ENCODE data around the gene SIK3.
"Not testable (repeated sequence)": the region's sequence is repeated elsewhere in the genome, so short reads cannot be mapped to it uniquely, and the experiment has no call there.

The SIK3 gene

DNA sequence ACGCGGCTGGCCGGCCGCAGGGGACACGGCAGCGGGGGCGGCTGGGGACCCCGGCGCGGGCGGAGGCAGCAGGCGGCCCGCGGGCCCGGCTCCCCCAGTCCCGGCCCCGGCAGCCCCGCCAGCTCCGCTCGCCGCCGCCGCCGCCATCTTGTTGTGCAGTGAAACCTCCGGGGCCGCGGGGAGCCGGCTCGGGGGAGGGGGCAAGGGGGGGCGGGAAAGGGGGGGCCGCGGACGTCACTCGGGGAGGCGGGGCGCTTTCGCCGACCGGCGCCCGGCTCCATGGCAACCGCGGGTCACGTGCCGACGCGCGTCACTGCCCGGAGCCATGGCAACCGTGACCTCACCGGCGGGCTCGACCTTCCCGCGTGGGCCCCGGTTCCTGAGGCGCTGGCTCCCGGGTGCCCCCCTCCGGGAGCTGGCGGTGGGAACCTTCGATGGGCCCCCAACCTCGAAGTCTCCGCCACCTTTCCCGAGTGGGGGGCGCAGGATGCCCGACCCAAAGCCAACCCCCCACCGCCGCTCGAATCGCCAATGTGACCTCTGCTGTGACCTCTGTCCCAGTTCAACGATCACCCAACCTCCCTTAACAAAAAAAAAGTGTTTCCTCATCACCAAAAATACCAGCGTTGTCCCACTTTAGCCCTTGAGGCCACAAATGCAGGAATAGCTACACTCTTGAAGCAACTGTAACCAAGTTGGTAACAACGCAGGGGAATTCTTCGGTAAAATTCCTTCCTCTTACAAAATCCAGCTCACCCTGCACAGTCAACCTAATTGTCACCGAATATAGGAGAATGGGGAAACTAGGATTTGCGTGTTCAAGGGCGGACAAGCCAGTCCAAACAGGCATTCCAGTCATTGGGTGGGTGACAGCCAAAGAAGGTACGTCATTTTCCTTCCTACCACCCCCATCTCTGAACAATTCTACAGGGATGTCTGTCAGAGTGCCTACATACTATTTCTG is at the start of gene SIK3:
Gene SIK3, minus strand, starts transcription at position 160 of the 964 bp plus-strand sequence. Its CDS starts 13 bp downstream, at position 147.
- peak; percentile 86 for DNase-seq

DNA sequence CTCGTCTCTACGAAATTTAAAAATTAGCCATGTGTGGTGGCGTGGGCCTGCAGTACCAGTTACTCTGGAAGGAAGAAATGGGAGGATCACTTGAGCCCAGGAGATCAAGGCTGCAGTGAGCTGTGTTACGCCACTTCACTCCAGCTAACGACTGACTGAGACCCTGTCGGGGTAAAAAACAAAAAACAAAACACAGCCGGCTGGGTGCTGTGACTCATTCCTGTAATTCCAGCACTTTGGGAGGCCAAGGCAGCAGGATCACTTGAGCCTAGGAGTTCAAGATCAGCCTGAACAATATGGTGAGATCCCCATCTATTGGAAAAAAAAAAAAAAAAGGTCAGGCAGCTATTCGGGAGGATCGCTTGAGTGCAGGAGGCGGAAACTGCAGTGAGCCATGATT is 48.3 kb upstream of the SIK3 start:
- DNase-seq, result no peak

DNA sequence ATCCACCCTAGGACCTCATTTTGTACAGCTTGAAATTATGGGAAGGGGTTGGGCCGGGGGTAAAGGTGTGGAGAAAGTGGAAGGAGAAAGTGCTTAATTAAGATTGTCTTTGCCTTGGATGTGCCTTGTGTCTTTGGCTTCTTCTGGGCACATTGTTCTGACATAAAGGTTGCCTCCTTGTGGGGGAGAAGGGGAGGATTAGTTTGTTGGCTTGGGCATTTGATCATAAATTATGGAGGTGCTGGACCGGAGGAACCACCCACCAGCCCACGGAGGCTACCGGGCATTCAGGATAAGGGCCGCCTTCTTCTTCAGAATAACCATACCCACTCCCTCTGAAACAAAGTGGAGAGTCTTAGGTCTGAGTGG is 47.1 kb upstream of the SIK3 start:
- DNase-seq, result no peak

DNA sequence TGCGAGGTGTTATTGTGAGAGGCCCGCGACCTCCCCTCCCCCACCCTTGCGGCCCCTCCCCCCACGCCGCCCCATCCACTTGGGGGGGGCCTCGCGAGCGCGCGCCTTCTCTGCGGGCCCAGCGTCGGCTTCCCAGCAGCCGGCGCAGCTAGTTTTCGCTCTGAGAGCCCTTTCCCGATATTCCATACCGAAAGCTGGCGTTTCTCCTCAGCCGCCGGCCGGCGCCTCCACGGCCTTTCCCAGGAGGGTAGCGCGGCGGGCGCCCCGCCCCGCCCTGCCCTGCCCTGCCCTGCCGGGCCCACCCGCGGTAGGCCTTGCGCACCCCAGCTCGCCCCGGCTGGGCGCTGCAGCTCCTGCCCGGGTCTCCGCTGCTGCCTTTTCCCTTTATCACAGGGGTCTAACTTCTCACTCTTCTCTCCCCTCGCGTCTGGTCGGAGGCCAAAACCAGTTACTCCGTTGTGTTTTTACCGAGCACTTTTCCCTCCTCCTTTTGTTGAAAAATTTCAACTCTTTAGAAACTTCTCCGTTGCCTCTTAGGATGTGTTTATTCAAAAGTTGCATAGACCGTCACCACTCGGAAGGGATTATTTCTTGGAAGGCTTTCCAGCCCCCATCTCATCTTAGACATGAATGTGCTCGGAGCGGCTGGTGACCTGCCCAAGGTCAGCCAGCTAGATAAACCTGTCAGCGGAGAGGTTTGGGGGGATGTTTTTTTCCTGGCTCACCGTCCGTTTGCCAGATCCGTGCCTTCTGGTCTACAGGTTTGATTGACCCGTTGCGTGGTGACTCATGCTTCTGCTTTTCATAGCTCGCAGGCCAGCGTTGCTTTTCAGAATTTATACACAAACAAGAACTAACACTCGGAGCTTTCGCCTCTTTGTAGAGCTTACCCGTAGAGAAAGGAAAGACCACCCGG is 46.5 kb upstream of the SIK3 start:
- no peak for DNase-seq

DNA sequence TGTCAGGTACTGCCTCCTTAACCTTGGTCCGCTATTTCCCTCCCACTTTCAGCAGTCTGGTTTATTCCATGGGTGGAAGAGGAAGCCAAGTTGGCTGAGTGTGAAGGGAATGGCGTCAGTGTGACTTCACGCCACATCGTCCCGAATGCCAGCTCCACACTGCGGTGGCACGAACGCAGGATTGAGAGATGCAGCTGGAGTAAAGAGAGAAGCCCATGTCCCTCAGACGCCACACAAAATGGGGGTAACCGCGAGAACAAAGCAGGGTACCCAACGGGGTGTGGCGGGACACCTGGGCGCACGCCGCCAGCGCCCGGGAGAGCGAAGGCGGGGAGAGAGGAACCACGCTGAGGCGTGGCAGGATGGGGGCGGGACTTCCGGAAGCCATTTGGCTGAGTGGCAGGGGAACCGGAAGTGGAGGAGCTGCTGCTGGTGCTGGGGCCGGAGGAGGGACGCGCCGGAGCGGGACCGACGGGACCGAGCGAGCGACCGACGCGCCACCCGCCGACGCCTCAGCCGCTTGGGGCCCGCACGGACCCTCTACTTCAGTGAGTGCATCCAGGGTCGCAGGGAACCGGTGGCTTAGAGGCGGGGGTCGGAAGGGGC is 45.7 kb upstream of the SIK3 start, which contains the start of gene PAFAH1B2:
Gene PAFAH1B2, plus strand, starts transcription at position 417 of the 606 bp plus-strand sequence. CDS start 8,161 bp downstream, outside the sequence.
- peak; percentile 81 for DNase-seq

DNA sequence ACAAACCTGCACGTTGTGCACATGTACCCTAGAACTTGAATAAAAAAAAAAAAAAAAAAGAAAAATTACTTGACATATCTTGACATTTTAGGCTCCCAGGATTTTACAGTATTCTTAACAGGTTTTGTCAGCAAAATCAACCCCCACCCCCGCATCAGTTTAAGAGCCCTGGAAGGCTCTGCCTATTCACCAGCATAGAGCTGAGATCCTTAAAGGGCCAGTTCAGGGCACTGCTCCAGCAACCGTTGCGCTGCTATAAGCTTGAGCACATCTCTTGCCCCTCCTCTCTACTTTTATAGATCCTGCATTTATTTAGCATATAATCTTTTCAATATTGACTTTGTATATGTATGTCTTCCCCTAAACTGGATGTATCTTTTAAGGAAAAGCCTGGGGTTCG is 45.2 kb upstream of the SIK3 start:
- DNase-seq, result no peak

DNA sequence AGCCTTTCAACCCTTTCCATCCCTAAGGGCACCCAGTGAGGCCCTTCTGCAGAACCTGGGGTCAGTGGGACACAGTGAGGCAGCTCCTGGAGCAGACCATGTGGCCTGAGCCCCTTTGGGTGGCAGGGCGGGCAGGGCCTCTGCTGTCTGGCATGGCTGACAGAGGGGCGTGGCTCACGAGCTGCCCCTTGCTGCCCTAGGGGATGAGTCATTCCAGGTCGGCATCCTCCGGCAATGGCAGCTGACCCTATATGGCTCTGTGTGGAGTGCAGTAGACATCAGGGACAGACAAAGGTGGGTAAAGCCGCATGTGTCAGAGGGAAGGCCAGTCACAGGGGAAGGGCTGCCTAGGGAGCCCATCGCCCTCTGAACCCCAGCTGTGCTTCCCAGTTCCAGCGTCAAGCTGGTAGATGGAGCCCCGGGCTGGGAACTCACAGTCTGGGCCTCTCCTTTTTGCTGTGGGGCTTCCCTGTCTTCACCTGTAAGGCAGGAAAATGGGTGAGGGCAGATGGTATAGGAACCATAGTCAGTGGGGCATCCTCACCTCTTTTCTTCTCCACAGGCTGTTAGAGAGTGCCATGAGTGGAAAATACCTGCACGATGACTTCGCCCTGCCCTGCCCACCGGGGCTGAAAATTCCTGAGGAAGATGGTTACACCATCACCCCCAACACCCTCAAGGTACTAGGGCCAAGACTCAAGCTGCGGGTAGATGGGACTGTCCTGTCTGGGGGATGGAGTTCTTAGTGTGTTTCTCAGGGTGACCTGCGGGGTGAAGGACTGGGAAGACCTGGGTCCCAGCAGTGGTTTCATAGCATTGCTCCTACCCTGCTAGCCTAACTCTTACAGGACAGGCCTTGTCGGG is 39.2 kb upstream of the SIK3 start:
- DNase-seq, result not testable (repeated sequence)

DNA sequence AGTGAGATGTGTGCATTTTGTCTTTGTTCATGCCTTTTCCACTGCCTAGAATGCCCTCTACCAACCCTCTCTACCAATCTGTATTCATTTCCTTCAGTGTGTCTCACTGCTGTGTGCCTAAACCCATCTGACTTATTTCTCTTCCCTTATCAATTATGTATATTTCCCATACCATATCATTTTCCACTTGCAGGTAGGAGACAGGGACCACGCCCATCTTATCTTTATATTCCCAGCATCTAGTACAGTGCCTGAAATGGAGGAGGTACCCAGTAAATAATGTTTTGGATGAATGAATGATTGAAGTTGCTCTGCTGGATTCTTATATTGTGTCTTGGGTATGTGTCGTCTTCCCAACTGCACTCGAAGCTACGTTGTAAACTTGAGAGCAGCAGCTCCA is 36.8 kb upstream of the SIK3 start:
- not testable (repeated sequence) for DNase-seq

DNA sequence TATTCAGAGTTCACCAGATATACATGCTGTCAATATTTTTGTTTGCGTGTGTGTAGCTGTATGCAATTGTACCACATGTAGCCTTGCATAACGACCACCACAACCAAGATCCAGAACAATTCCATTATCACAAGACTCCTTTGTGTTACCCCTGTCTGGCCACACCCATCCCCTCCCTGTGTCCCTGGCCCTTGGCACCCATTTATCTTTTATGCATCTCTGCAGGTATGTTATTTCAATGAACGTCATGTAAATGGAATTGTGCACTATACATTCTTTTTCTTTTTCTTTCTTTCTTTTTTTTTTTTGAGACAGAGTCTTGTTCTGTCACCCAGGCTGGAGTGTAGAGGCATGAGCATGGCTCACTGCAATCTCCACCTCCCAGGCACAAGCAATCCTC is 36.2 kb upstream of the SIK3 start:
- DNase-seq, result no peak

DNA sequence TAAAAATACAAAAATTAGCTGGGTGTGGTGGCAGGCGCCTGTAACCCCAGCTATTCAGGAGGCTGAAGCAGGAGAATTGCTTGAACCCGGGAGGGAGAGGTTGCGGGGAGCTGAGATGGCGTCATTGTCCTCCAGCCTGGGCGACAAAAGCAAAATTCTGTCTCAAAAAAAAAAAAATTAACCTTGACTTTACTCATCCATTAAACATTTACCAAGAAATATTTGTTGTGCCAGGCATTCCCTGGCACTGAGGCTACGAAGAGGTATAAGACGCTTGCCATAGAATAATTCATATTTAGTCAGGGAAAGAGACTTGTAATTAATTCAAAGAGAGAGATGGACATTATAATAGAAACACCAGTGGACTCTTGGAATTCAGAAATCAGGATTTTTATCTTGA is 32.7 kb upstream of the SIK3 start:
- DNase-seq, result no peak

DNA sequence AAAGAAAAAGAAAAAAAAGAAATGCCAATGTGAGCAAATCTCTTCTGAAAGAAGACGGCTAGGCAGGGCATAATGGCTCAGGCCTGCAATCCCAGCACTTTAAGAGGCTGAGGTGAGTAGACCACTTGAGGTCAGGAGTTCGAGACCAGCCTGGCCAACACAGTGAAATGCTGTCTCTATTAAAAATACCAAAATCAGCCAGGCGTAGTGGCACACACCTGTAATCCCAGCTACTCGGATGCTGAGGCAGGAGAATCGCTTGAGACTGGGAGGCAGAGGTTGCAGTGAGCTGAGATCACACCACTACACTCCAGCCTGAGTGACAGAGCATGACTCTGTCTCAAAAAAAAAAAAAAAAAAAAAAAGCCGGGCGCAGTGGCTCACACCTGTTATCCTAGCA is 32.2 kb upstream of the SIK3 start:
- not testable (repeated sequence) for DNase-seq

DNA sequence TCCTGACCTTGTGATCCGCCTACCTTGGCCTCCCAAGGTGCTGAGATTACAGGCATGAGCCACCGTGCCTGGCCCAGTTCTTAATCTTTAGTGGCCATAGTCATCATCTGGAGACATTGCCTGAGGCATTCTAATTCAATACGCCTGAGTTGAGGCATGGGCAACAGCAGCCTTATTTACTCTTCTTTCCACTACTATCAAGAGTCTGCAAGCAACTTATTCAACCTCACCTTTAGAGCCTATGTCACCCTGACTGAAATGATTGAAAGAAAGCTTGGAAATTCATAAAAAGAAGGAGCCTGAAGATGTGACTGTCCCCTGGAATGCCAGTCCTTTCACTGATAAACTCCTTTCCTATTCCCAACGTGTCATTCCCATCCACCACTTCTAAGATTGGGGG is 30.1 kb upstream of the SIK3 start:
- DNase-seq, result no peak

DNA sequence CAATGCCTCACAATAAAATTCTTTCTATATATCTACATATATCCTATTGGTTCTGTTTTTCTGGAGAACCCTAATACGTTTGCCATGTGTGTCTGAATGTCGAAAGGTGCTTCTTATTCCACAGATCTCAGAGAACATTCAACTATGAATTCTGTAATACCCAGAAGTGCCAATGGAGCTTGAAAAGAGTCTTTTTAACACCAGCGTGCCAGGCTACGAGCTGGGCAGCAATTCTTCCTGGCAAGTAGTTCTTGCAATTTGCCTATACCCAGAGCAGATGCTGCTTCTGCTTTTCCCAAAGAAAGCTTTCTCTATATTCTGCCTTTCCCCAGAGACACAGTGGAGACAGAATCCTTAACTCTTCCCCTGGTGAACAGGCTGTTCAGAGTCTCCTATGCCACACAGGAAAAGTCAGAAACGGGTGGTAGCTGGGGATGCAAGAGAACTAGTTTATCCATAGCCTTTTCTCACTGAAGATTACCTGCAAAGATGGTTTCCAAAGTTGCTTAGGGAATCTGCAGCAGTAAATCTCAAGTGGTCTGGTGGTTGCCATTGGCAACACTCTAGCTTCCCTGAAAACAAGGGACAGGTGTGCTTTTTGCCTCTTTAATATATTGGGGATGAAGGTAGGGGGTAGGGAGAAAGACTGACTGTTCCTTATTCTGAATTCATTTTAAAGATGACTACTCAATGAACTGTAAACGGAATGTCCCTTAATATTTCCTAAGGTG is 29.1 kb upstream of the SIK3 start:
- no peak for DNase-seq

DNA sequence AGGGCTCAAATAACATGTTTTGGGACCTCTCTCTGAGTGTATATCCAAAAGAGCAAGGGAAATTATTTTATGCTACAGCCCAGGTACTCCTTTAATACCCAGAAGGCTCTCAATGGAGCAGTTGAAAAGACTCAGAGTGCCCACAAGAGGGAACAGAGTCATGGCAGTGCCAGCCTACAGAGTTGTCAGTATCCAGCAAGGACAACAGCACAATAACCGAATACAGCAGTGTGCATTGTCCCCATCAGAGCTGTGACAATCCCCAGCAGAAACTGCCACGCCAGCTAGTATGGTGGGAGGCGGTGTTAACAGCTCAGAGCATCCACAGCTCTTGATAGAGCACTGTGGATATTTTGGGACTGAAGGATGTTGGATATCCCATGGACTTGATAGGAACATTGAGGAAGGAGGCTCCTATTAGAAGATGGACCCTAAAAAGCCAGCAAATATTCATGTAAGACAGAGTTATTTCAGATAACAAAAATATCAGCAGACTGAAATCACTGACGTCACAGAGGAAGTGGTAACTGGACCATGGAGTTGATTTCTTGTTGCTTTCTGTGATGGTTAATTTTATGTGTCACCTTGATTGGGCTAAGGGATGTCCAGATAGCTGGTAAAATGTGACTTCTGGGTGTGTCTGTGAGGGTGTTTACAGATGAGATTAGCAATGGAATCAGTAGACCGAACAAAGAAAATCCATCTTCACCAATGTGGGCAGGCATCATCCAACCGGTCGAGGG is 28.2 kb upstream of the SIK3 start:
- DNase-seq, result no peak

DNA sequence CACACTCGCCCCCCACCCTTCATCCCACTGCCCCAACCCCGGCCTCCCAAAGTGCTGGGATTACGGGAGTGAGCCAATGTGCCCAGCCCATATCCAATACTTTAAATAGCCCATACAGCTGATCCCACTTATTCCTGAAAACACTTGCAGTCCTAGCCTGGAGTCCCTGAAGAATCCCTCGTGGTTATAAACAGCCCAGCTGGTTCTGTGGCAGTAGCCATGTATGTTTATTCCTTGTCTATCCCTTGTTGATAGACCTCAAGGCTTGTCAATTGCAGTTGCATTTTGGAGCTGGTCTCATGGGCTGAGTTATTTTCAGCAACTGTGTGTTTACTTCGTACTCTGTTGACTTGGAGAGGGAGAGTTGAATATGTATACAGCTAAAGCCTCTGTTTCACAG is 24.3 kb upstream of the SIK3 start:
- DNase-seq, result no peak

DNA sequence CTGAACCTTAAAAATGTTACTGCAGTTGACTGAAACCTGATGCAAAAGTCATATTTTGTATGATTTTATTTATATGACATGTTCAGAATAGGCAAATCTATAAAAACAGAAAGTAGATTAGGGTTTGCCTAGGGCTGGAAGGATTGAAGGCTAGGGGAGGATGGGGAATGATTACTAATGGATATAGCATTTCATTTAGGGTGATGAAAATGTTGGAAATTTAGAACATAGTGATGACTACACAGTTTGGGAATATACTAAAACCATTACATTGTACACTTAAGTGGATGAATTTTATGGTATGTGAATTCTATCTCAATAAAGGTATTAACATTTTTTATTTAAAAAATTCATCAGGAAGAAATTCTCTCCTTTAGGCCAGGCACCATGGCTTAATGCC is 22.9 kb upstream of the SIK3 start:
- no peak for DNase-seq

DNA sequence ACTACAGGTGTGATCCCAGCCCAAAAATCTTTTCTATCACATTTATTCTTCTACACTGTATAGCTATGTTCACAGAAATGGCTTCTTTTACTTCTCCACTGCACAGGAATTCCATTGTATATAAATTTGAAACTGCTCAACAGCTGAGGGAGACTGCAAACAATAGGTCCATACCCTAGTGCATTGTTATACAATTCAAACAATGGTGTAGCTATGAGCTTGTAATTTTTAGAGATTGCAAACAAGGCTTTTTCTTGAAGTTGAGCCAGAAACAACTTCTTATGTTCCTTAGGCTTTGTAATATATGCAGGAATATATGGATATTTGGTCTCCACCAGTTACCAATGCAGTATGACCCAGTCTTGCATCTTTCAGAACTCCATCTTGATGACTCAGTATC is 19.5 kb upstream of the SIK3 start:
- no peak for DNase-seq

DNA sequence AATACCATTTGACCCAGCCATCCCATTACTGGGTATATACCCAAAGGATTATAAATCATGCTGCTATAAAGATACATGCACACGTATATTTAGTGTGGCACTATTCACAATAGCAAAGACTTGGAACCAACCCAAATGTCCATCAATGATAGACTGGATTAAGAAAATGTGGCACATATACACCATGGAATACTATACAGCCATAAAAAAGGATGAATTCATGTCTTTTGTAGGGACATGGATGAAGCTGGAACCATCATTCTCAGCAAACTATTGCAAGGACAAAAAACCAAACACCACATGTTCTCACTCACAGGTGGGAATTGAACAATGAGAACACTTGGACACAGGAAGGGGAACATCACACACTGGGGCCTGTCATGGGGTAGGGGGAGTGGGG is 14.7 kb upstream of the SIK3 start:
- DNase-seq, result not testable (repeated sequence)

DNA sequence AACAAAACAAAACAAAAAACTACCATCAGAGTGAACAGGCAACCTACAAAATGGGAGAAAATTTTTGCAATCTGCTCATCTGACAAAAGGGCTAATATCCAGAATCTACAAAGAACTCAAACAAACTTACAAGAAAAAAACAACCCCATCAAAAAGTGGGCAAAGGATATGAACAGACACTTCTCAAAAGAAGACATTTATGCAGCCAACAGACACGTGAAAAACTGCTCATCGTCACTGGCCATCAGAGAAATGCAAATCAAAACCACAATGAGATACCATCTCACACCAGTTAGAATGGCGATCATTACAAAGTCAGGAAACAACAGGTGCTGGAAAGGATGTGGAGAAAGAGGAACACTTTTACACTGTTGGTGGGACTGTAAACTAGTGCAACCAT is 14.3 kb upstream of the SIK3 start:
- not testable (repeated sequence) for DNase-seq

DNA sequence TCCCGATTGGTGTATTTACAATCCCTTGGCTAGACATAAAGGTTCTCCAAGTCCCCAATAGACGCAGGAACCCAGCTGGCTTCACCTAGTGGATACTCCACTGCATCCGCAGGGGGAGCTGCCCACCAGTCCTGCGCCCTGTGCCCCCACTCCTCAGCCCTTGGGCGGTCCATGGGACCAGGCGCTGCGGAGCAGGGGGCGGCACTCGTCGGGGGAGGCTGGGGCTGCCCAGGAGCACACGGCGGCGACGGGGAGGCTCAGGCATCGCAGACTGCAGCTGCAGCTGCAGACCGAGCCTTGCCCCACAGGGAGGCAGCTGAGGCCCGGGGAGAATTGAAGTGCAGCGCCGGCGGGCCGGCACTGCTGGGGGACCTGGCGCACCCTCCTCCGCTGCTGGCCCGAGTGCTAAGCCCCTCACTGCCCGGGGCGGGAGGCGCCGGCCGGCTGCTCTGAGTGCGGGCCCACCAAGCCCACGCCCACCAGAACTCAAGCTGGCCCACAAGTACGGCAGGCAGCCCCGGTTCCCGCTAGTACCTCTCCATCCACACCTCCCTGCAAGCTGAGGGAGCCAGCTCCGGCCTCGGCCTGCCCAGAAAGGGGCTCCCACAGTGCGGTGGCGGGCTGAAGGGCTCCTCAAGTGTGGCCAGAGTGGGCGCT is 12.2 kb upstream of the SIK3 start:
- no peak for DNase-seq
